Breast epithelium (tissue), 4 donors: Measurements from ENCODE around the gene APLN. TPM values are rescaled to one million over a fixed set of nuclear protein-coding genes. Genes with fewer than 3 reads are reported as not detected.

Experiments used
- DNase-seq, 2 donors: peaks; one replicate each; pipeline ENCODE4 v3.0.0-alpha.2; 2019; ENCODE audit warnings: low spot score in 2 of 2
- H3K27ac ChIP-seq, 2 donors: fragments of 200-600 bp; sonication (generic) in 1 of 2; one replicate each; pipeline ENCODE4 v1.5.1; 2016 to 2019; ENCODE audit warnings: mild to moderate bottlenecking in 1 of 2
- H3K27me3 ChIP-seq, 2 donors: fragments of 200-600 bp; sonication (generic) in 1 of 2; one replicate each; pipeline versions ENCODE4 v1.5.1 to v1.6.0; 2017 to 2019; ENCODE audit warnings: control low read depth in 1 of 2, mild to moderate bottlenecking in 1 of 2
- H3K36me3 ChIP-seq: fragments of 200-600 bp; one replicate; pipeline ENCODE4 v1.5.1; 2019
- H3K4me1 ChIP-seq, 2 donors: fragments of 200-600 bp; sonication (generic); one replicate each; pipeline ENCODE4 v1.5.1; 2016 to 2019; ENCODE audit warnings: control low read depth in 1 of 2
- H3K4me3 ChIP-seq, 3 donors: fragments of 200-600 bp; sonication (generic); 1 replicate in 2 of 3; 2 replicates in 1 of 3; pipeline ENCODE4 v1.5.1; 2016 to 2019; ENCODE audit warnings: mild to moderate bottlenecking in 3 of 3, moderate library complexity in 2 of 3
- H3K9me3 ChIP-seq, 2 donors: fragments of 200-600 bp; sonication (generic) in 1 of 2; one replicate each; pipeline ENCODE4 v1.5.1; 2016 to 2019; ENCODE audit warnings: control low read depth in 1 of 2
- CTCF ChIP-seq, 3 donors: fragments of 450-650 bp; IDR thresholded peaks; one replicate each; pipeline ENCODE4 v1.5.1; 2016 to 2017; ENCODE audit warnings: antibody characterized with exemption in 3 of 3, mild to moderate bottlenecking in 3 of 3, moderate library complexity in 3 of 3
- POLR2A ChIP-seq: fragments of 450-650 bp; IDR thresholded peaks from one replicate; pipeline ENCODE4 v1.6.1; 2016; ENCODE audit warnings: antibody characterized with exemption, mild to moderate bottlenecking, moderate library complexity
- POLR2AphosphoS5 ChIP-seq, 3 donors: sonication (generic); formaldehyde crosslinking; IDR thresholded peaks; one replicate each; pipeline ENCODE4 v1.6.1; 2017; ENCODE audit warnings: antibody characterized with exemption in 3 of 3
- intact Hi-C: fragments of 100-400 bp; cut with DNase I; formaldehyde crosslinking; loops from one replicate; pipeline ENCODE4 v1.15.1; 2023; ENCODE audit warnings: low total_unique reads
- total RNA-seq, 3 donors: library from RNA; depleted of rRNA; stranded (reverse); fragments of >200 nt; gene quantifications; one replicate each; pipeline ENCODE4 v1.1.0, GENCODE V29; 2016

The APLN gene
- total RNA-seq, 3 donors from 2014 or later = 0.16 to 5.9 (median 4.5) TPM

GRCh38 chrX:129622757-129623301, 31.9 kb downstream of the APLN start:
- H3K36me3 ChIP-seq = no peaks in the 10 kb centered on the region
- TF ChIP-seq POLR2A = no peak
- TF ChIP-seq CTCF (IDR thresholded peaks at IDR 0.05) = no peak
- peaks cover 0 to 30% of the 10 kb centered on the region in 2 donors for H3K27me3 ChIP-seq
- peak; percentile 49 to 90 for DNase-seq
- H3K27ac ChIP-seq = no peak overlapping the region
- intact Hi-C loops = no loop called here
- H3K4me3 ChIP-seq = no peak overlapping the region
- no peaks in the 10 kb centered on the region for H3K9me3 ChIP-seq
- no peaks in the 10 kb centered on the region for H3K4me1 ChIP-seq

- Histone ChIP-seq H3K4me3 (no peak overlapping the region), H3K36me3 (no peaks in the 10 kb centered on the region), H3K4me1 (no peaks in the 10 kb centered on the region), H3K27ac (no peak overlapping the region), H3K27me3 (peaks cover 0 to 46% of the 10 kb centered on the region in 2 donors), H3K9me3 (no peaks in the 10 kb centered on the region)
- TF ChIP-seq POLR2AphosphoS5 (IDR thresholded peaks at IDR 0.05) (no peak), CTCF (IDR thresholded peaks at IDR 0.05) (no peak), POLR2A (no peak)
- no peak for DNase-seq
- intact Hi-C loops = no loop called here
Measured at GRCh38 chrX:129618997-129619396, 35.8 kb downstream of the APLN start.

- no peaks in the 10 kb centered on the region for H3K4me1 ChIP-seq
- H3K27ac ChIP-seq = no peak overlapping the region
- H3K4me3 ChIP-seq = no peak overlapping the region
- DNase-seq = no peak
- no peaks in the 10 kb centered on the region for H3K36me3 ChIP-seq
- no peak for TF ChIP-seq POLR2AphosphoS5 (IDR thresholded peaks at IDR 0.05)
- no peak for TF ChIP-seq POLR2A
- TF ChIP-seq CTCF (IDR thresholded peaks at IDR 0.05) = no peak
- intact Hi-C loops = no loop called here
- no peaks in the 10 kb centered on the region for H3K9me3 ChIP-seq
- H3K27me3 ChIP-seq = peaks cover 0 to 32% of the 10 kb centered on the region in 2 donors
Measured at GRCh38 chrX:129617420-129617819, 37.3 kb downstream of the APLN start.

- intact Hi-C loops = no loop called here
Measured at GRCh38 chrX:129614481-129615255, 40.1 kb downstream of the APLN start.

More at GRCh38 chrX:129614481-129615255, 40.1 kb downstream of the APLN start:
- Histone ChIP-seq H3K36me3 (no peaks in the 10 kb centered on the region), H3K4me3 (no peak overlapping the region), H3K9me3 (no peaks in the 10 kb centered on the region), H3K4me1 (no peaks in the 10 kb centered on the region), H3K27ac (no peak overlapping the region), H3K27me3 (peaks cover 0 to 18% of the 10 kb centered on the region in 2 donors)
- no peak for DNase-seq
- no peak for TF ChIP-seq POLR2A
- no peak for TF ChIP-seq CTCF (IDR thresholded peaks at IDR 0.05)
- TF ChIP-seq POLR2AphosphoS5 (IDR thresholded peaks at IDR 0.05) = no peak
